Measurements from ENCODE around the gene DDAH1. TPM values are rescaled to one million over a fixed set of nuclear protein-coding genes. Genes with fewer than 3 reads are reported as not detected.

Gene DDAH1
- total RNA-seq, 1 donor from 2014 or later, result 0.07 TPM

DNA sequence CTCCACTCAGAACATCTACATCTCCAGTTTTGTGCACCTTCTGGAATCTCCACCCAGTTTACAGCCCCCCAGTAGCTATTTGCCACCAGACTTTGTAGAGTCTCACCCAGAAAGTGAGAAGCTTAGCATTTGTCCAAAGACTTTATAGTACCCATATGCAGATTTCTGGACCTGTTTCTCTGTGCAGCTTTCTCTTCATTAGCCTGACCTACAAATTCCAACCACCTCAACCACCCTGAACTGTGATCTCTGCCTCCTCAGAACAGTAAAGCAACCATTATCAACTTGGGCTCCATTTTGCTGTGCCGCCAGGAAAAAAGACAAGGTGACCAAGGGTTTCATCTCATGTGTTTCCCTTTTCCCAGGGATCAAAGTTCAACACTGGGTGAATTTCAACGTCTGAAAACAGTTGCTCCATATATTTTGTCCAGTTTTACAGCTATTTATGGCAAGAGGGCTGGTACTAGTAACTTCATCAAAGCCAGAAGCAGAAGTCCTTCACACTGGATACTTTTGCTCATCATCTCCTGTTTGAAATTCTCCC lies 36.5 kb upstream of the DDAH1 start:
- no peak overlapping the region for H3K27ac Mint-ChIP-seq
- H3K9me3 Mint-ChIP-seq, result peaks cover 2% of the 10 kb centered on the region
- ChIA-PET CTCF (no interaction called here), POLR2A (no interaction called here)
- TF ChIP-seq, protein P1, sequence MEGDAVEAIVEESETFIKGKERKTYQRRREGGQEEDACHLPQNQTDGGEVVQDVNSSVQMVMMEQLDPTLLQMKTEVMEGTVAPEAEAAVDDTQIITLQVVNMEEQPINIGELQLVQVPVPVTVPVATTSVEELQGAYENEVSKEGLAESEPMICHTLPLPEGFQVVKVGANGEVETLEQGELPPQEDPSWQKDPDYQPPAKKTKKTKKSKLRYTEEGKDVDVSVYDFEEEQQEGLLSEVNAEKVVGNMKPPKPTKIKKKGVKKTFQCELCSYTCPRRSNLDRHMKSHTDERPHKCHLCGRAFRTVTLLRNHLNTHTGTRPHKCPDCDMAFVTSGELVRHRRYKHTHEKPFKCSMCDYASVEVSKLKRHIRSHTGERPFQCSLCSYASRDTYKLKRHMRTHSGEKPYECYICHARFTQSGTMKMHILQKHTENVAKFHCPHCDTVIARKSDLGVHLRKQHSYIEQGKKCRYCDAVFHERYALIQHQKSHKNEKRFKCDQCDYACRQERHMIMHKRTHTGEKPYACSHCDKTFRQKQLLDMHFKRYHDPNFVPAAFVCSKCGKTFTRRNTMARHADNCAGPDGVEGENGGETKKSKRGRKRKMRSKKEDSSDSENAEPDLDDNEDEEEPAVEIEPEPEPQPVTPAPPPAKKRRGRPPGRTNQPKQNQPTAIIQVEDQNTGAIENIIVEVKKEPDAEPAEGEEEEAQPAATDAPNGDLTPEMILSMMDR (IDR thresholded peaks at IDR 0.05), result no peak
- intact Hi-C loops (cut with micrococcal nuclease), result no loop called here
- no peaks in the 10 kb centered on the region for H3K36me3 Mint-ChIP-seq (ENCODE audit: low read depth)
- H3K27me3 Mint-ChIP-seq, result peaks cover 10% of the 10 kb centered on the region
- DNase-seq, result no peak
- no peak overlapping the region for H3K4me3 Mint-ChIP-seq
- H3K4me1 Mint-ChIP-seq, result no peaks in the 10 kb centered on the region
- no peak for ATAC-seq (ENCODE audit: low read depth)

DNA sequence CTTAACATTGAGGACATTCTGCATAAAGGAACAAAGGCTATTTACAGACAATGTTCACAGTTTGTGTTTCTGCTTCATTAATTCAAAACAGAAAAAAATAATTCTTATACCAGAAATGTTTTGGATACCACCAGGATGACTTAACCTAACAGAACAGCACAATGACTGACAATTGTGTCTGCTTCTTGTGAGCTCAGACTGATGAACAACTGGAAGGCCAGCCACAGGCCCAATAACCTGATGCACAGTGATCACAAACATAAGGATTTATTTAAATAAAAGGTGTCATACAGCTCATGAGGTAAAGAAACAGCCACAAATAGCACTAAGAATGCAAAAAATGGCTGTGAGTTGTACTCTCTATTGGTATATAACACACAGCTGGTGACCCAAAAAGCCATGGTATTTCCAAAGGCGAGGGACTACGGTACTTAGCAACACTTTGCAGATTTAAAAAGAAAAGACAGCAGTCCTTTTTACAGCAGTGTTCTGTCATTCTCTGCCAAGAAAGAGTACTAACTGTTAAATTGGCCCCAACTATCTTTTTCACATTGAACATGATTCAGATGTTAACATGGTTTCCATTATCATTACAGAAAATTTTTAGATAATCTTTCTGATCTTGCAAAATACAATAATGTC lies 32.1 kb upstream of the DDAH1 start:
- Mint-ChIP-seq H3K4me1 (no peaks in the 10 kb centered on the region), H3K36me3 (ENCODE audit: low read depth) (no peaks in the 10 kb centered on the region), H3K27ac (no peak overlapping the region), H3K27me3 (peaks cover 2% of the 10 kb centered on the region), H3K9me3 (peaks cover 2% of the 10 kb centered on the region), H3K4me3 (no peak overlapping the region)
- ChIA-PET POLR2A (no interaction called here), CTCF (no interaction called here)
- DNase-seq, result no peak
- ATAC-seq (ENCODE audit: low read depth), result no peak
- intact Hi-C loops (cut with micrococcal nuclease), result no loop called here
- TF ChIP-seq, protein P1 (IDR thresholded peaks at IDR 0.05), result no peak

DNA sequence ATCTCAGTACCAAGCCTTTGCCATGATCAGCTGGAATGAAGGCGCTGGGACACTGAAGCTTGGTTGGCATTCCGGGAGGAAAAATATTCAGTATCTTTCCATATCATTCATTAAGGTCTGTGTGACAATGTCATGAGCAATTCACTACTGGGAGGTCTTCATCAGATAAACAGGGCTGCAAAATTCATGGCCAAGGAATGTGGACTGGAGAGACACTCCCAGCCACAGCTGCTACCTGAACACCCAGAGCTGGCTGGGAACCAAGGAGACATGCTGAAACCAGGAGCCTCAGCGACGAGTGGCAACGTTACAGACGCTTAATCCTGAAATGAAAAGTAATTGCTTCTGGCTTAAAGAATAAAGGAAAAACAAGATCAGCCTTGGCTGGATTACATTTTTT lies 30.6 kb upstream of the DDAH1 start:
- Mint-ChIP-seq H3K4me1 (no peaks in the 10 kb centered on the region), H3K9me3 (no peaks in the 10 kb centered on the region), H3K27ac (no peak overlapping the region), H3K4me3 (no peak overlapping the region), H3K36me3 (ENCODE audit: low read depth) (no peaks in the 10 kb centered on the region), H3K27me3 (peaks cover 2% of the 10 kb centered on the region)
- TF ChIP-seq, protein P1 (IDR thresholded peaks at IDR 0.05), result no peak
- intact Hi-C loops (cut with micrococcal nuclease), result no loop called here
- POLR2A ChIA-PET, result no interaction called here
- CTCF ChIA-PET, result no interaction called here
- no peak for ATAC-seq (ENCODE audit: low read depth)
- no peak for DNase-seq

DNA sequence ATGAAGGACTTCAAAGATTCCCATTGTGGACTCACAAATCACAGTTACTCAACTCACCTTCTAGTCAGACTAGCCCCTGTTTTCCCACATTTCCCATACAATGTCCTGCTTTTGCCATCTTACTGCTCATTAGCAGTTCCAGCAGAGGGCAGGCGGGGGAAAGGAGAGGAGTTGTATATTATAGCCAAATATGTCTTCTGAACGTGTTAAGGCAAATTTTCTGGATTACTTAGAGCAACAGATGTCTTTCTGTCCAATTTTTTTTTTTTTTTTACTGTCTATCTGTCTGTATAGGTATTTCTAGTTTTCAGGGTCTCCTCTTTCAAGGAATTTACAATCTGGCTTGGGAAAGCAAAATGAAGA lies 29.9 kb upstream of the DDAH1 start:
- CTCF ChIA-PET, result no interaction called here
- intact Hi-C loops (cut with micrococcal nuclease), result no loop called here
- no peak overlapping the region for H3K4me3 Mint-ChIP-seq

DNA sequence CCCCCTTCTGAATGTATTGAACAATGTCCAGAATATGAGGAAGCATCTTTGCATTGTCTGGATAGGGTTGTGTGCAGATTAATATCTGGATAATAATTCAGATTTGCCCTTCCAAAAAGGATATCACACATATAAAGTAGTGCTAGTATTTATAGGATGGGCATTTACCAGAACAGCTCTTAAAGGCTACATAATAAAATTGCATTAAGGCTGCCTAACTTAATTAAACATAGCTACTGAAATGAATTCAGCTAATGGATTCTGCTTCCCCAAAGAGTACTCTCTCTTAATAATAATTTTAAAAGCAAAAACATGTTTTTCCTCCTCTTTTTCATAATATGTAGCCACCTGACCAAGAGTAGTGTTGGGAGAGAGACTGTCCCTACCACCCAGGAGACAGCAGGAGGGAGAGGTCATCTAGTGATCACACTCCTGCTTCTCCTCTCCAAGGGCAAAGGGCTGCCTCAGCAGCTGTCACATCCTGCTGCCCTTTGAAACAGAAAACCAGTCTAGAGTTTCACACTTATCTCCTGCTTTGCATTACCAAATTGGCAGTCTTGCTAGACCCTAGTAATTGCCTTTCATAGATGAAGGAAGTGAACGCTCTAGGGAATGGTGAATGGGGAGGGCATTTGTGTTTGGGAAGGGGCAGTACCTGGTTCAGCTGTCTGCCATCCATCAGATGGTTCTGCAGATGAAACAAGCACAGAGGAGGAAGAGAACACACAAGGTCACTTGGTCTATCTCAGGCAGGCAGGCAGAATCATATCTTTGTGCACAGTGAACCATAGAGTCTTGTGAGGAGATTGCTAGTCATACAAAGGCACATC lies 29.3 kb upstream of the DDAH1 start:
- no peaks in the 10 kb centered on the region for H3K4me1 Mint-ChIP-seq
- intact Hi-C loops (cut with micrococcal nuclease), result no loop called here
- ATAC-seq (ENCODE audit: low read depth), result no peak
- no peak for DNase-seq
- POLR2A ChIA-PET, result no interaction called here
- no peaks in the 10 kb centered on the region for H3K9me3 Mint-ChIP-seq
- CTCF ChIA-PET, result no interaction called here
- peaks cover 2% of the 10 kb centered on the region for H3K27me3 Mint-ChIP-seq
- TF ChIP-seq, protein P1 (IDR thresholded peaks at IDR 0.05), result no peak
- H3K36me3 Mint-ChIP-seq (ENCODE audit: low read depth), result no peaks in the 10 kb centered on the region
- no peak overlapping the region for H3K4me3 Mint-ChIP-seq
- H3K27ac Mint-ChIP-seq, result no peak overlapping the region

More for the DNA sequence above, 29.9 kb upstream of the DDAH1 start:
- no peaks in the 10 kb centered on the region for H3K9me3 Mint-ChIP-seq
- TF ChIP-seq, protein P1 (IDR thresholded peaks at IDR 0.05), result no peak
- no peak overlapping the region for H3K27ac Mint-ChIP-seq
- ATAC-seq (ENCODE audit: low read depth), result no peak
- H3K27me3 Mint-ChIP-seq, result peaks cover 2% of the 10 kb centered on the region
- POLR2A ChIA-PET, result no interaction called here
- no peak for DNase-seq
- no peaks in the 10 kb centered on the region for H3K36me3 Mint-ChIP-seq (ENCODE audit: low read depth)
- H3K4me1 Mint-ChIP-seq, result no peaks in the 10 kb centered on the region

Data from activated B cell treated with CpG ODN at 0.5 μM for 24 hours (primary cell).